ENCODE results near the gene TBC1D14. TPM values are rescaled to one million over a fixed set of nuclear protein-coding genes. Genes with fewer than 3 reads are reported as not detected.

TBC1D14 gene
- total and polyA plus RNA-seq, 2 of the 4 experiments (the other 2 are of a cell fraction) = 31.7 to 40.7 TPM

DNA sequence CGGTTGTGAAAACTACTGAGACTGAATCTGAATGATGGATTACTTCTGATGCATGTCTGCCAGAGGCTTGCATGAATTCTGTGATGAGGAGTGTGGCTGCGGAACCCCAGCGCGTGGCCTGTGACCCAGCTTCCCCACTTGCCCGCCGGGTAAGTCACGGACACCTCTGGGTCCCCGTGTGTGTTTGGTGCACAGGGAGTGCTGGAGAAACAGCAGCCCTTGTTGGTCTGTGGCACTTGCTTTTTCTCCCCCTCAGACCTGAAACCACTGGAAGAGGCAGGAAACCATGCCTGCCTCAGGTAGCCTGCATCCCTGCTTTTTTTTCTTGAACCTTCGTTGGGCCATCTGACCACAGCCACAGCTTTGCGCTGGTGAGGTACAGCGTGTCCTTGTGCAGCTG, 81.6 kb downstream of the TBC1D14 start:
- Histone ChIP-seq H3K79me1 (ENCODE audit: low read depth in 1 of 2, low read length in 2 of 2) (peaks cover 35 to 69% of the 10 kb centered on the region in 2 experiments), H3K36me3 (ENCODE audit: control insufficient read depth, insufficient read depth, low read length) (peaks cover 7% of the 10 kb centered on the region; the same call in 1 of the 2 replicates), H2BK15ac (ENCODE audit: low read depth, low read length) (no peak overlapping the region), H3K4me2 (ENCODE audit: low read depth, low read length) (peak overlapping the region; percentile 0; the same call in 1 of the 2 replicates), H3K18ac (ENCODE audit: low read depth, low read length) (no peak overlapping the region), H3K27ac (ENCODE audit: insufficient read depth, low read length) (no peak overlapping the region), H4K8ac (ENCODE audit: low read depth in 2 of 2, low read length in 2 of 2) (no peak overlapping the region), H4K5ac (ENCODE audit: low read depth, low read length) (no peak overlapping the region), H3K23ac (ENCODE audit: low read depth, low read length) (0 out of 2 replicates have a peak overlapping the region, but pooled peaks have one; percentile 46), H3K14ac (replicated peaks; ENCODE audit: low read depth, low read length) (peak overlapping the region; percentile 40; the same call in 1 of the 2 replicates), H2AFZ (replicated peaks; ENCODE audit: low read length, poor library complexity) (peak overlapping the region; percentile 37), H4K20me1 (ENCODE audit: insufficient read depth, low read length) (peaks cover 54% of the 10 kb centered on the region), H3K56ac (ENCODE audit: extremely low read depth, insufficient read depth, low read length) (no peak overlapping the region), H3K9ac (ENCODE audit: low read depth, low read length) (no peak overlapping the region), H2BK20ac (ENCODE audit: low read depth, low read length) (no peak overlapping the region), H3K9me1 (ENCODE audit: insufficient read depth, low read length) (peaks cover 28% of the 10 kb centered on the region), H2AK9ac (replicated peaks; ENCODE audit: low read depth, low read length, poor library complexity) (peak overlapping the region; percentile 46), H2AK5ac (ENCODE audit: low read depth, low read length) (peak overlapping the region; percentile 2; the same call in 1 of the 2 replicates), H3K4me3 (ENCODE audit: insufficient read depth, low read depth, low read length) (no peak overlapping the region), H3K4ac (ENCODE audit: low read depth, low read length) (no peak overlapping the region), H2BK120ac (ENCODE audit: low read depth, low read length) (no peak overlapping the region), H3K27me3 (ENCODE audit: control insufficient read depth, insufficient read depth, low read length) (no peaks in the 10 kb centered on the region), H4K91ac (ENCODE audit: insufficient read depth, low read depth, low read length) (no peak overlapping the region; the same call in 1 of the 2 replicates), H3K4me1 (ENCODE audit: control insufficient read depth, insufficient read depth, low read length) (peaks cover 17% of the 10 kb centered on the region), H3K9me3 (ENCODE audit: control insufficient read depth, insufficient read depth, low read length) (no peaks in the 10 kb centered on the region), H2BK5ac (ENCODE audit: low read depth, low read length, poor library complexity, severe bottlenecking) (peak overlapping the region; percentile 20)
- intact Hi-C loops (cut with micrococcal nuclease) = loop anchor here (5.0 kb wide), 1 partner anchor 269 kb away; no protein-coding TSS in a partner anchor
- BruUV-seq (replicated peaks) = no TSS peak
- TF ChIP-seq CEBPB (IDR thresholded peaks at IDR 0.05; ENCODE audit: low read depth, low read length) (no peak), POLR2A (IDR thresholded peaks at IDR 0.05; ENCODE audit: low read depth, low read length) (no peak), MXI1 (IDR thresholded peaks at IDR 0.05; ENCODE audit: borderline replicate concordance, low read depth, low read length) (no peak), RCOR1 (IDR thresholded peaks at IDR 0.05; ENCODE audit: insufficient replicate concordance, low read length) (no peak), NFE2L2 (IDR thresholded peaks at IDR 0.05; ENCODE audit: low read depth, low read length) (no peak), CTCF (conservative IDR thresholded peaks at IDR 0.05; ENCODE audit: low read depth, low read length) (no peak), RAD21 (IDR thresholded peaks at IDR 0.05; ENCODE audit: low read length) (no peak), MAFK (IDR thresholded peaks at IDR 0.05; ENCODE audit: low read depth, low read length) (no peak), MAZ (IDR thresholded peaks at IDR 0.05; ENCODE audit: borderline replicate concordance, low read depth, low read length) (no peak), USF2 (IDR thresholded peaks at IDR 0.05; ENCODE audit: low read depth, low read length) (no peak), CHD1 (IDR thresholded peaks at IDR 0.05; ENCODE audit: low read depth, low read length) (no peak), FOS (IDR thresholded peaks at IDR 0.05; ENCODE audit: low read depth, low read length) (no peak)
- TF ChIP-seq, protein P1, sequence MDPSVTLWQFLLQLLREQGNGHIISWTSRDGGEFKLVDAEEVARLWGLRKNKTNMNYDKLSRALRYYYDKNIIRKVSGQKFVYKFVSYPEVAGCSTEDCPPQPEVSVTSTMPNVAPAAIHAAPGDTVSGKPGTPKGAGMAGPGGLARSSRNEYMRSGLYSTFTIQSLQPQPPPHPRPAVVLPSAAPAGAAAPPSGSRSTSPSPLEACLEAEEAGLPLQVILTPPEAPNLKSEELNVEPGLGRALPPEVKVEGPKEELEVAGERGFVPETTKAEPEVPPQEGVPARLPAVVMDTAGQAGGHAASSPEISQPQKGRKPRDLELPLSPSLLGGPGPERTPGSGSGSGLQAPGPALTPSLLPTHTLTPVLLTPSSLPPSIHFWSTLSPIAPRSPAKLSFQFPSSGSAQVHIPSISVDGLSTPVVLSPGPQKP (IDR thresholded peaks at IDR 0.05; ENCODE audit: borderline replicate concordance, low read depth, low read length) = no peak
- in situ Hi-C loops (cut with MboI; ENCODE audit: low sequenced_read_pairs) = no loop called here
- ChIA-PET CTCF (no interaction called here), POLR2A (ENCODE audit: unreplicated experiment) (no interaction called here)
- WGBS, 2 experiments (ENCODE audit: extremely low coverage in 2 of 2, insufficient read length in 1 of 2) = 85% methylated on average over 5 of the region's 11 CpGs; no CpG with 5 or more reads in 1 of the 2 experiments
- ATAC-seq (ENCODE audit: low read depth) (no peak), DNase-seq (no peak)
- dilution Hi-C loops (cut with HindIII; ENCODE audit: low sequenced_read_pairs, unreplicated experiment) = no loop called here
